Endothelial cell of umbilical vein (primary cell): Measurements from ENCODE around the gene PCLO. TPM values are rescaled to one million over a fixed set of nuclear protein-coding genes. Genes with fewer than 3 reads are reported as not detected.

Source experiments
- BruUV-seq: library from RNA; stranded (reverse); fragments of 400-500 nt; replicated peaks from 2 replicates; lab custom pipeline; 2021; lab: Mats Ljungman, UMichigan
- CTCF ChIA-PET: fragments of 300-600, 350-600 bp; sonication (Branson Sonifier 250); formaldehyde crosslinking; loops from one replicate; lab custom pipeline; 2021; ENCODE audit warnings: antibody characterized with exemption, inconsistent platforms; lab: Charles Lee
- POLR2A ChIA-PET: fragments of 300-600, 350-600 bp; sonication (Branson Sonifier 250); formaldehyde crosslinking; loops from one replicate; lab custom pipeline; 2021; ENCODE audit warnings: antibody characterized with exemption, inconsistent platforms; lab: Charles Lee
- DNase-seq: peaks from one replicate; pipeline ENCODE4 v3.0.0-alpha.2; 2011; ENCODE audit warnings: low read depth, low spot score
- FAIRE-seq: peaks from 2 replicates; lab custom pipeline; 2011; peaks lifted over from hg19 to GRCh38; lab: Jason Lieb, UNC
- H2AFZ ChIP-seq: 2 replicates; pipeline ENCODE4 v1.6.0; 2012; ENCODE audit warnings: low read depth, low read length, control low read depth, inconsistent platforms
- H3K27ac ChIP-seq: 2 replicates; pipeline ENCODE4 v1.5.1; 2011; ENCODE audit warnings: low read depth, mild to moderate bottlenecking, control low read depth, low read length, moderate library complexity; ENCODE audit not compliant: insufficient read depth
- H3K27me3 ChIP-seq, 2 experiments: 2 replicates each; pipeline versions ENCODE4 v1.6.0 to v1.6.1; 2011; ENCODE audit warnings: low read length in 2 of 2, mixed read lengths in 1 of 2; ENCODE audit not compliant: control insufficient read depth in 2 of 2, insufficient read depth in 2 of 2
- H3K36me3 ChIP-seq, 2 experiments: 2 replicates in 1 of 2; 3 replicates in 1 of 2; pipeline ENCODE4 v1.5.1; 2011; ENCODE audit warnings: low read length in 2 of 2, mild to moderate bottlenecking in 1 of 2, moderate library complexity in 1 of 2; ENCODE audit not compliant: control insufficient read depth in 2 of 2, insufficient read depth in 2 of 2; ENCODE audit errors: extremely low read depth in 1 of 2
- H3K4me1 ChIP-seq: 3 replicates; pipeline ENCODE4 v1.5.1; 2011; ENCODE audit warnings: mild to moderate bottlenecking, low read length; ENCODE audit not compliant: control insufficient read depth, insufficient read depth; ENCODE audit errors: extremely low read depth
- H3K4me2 ChIP-seq: 2 replicates; pipeline ENCODE4 v1.6.1; 2011; ENCODE audit warnings: low read length, control low read depth, mixed read lengths; ENCODE audit not compliant: insufficient read depth
- H3K4me3 ChIP-seq, 3 experiments: fragments of 200-600 bp in 1 of 3; sonication (generic), shearing (Covaris generic) in 1 of 3; replicated peaks in 1 of 3; 2 replicates each; pipeline ENCODE4 v1.5.1; 2011 to 2016; ENCODE audit warnings: control low read depth in 3 of 3, low read length in 3 of 3, mild to moderate bottlenecking in 2 of 3, inconsistent platforms in 1 of 3, low read depth in 1 of 3, moderate library complexity in 1 of 3; ENCODE audit not compliant: insufficient read depth in 1 of 3
- H3K79me2 ChIP-seq: 2 replicates; pipeline ENCODE4 v1.6.0; 2012; ENCODE audit warnings: low read length, inconsistent platforms; ENCODE audit not compliant: control insufficient read depth, insufficient read depth
- H3K9ac ChIP-seq: replicated peaks from 2 replicates; pipeline ENCODE3; 2011; ENCODE audit warnings: low read length, control low read depth; ENCODE audit not compliant: insufficient read depth; ENCODE audit errors: extremely low read depth
- H3K9me1 ChIP-seq: replicated peaks from 3 replicates; pipeline ENCODE4 v1.6.0; 2011; ENCODE audit warnings: mild to moderate bottlenecking, low read length; ENCODE audit not compliant: control insufficient read depth, insufficient read depth; ENCODE audit errors: extremely low read depth
- H3K9me3 ChIP-seq: replicated peaks from 2 replicates; pipeline ENCODE4 v1.5.1; 2012; ENCODE audit warnings: low read length, inconsistent platforms; ENCODE audit not compliant: control insufficient read depth, insufficient read depth
- H4K20me1 ChIP-seq: replicated peaks from 2 replicates; pipeline ENCODE3; 2011; ENCODE audit warnings: mild to moderate bottlenecking, low read length; ENCODE audit not compliant: control insufficient read depth, insufficient read depth; ENCODE audit errors: extremely low read depth
- CTCF ChIP-seq, 2 donors: IDR thresholded peaks; 1 replicate in 1 of 2; 2 replicates in 1 of 2; pipeline ENCODE4 v1.5.1; 2011; ENCODE audit warnings: low read length in 2 of 2, mild to moderate bottlenecking in 2 of 2, moderate library complexity in 2 of 2, control low read depth in 1 of 2, inconsistent platforms in 1 of 2, low read depth in 1 of 2; ENCODE audit not compliant: insufficient read depth in 1 of 2; ENCODE audit errors: extremely low read depth in 1 of 2
- EZH2 ChIP-seq: IDR thresholded peaks from 2 replicates; pipeline ENCODE4 v1.6.1; 2012; ENCODE audit warnings: borderline replicate concordance, low read depth, mild to moderate bottlenecking, moderate library complexity, low read length, inconsistent platforms; ENCODE audit not compliant: severe bottlenecking
- FOS ChIP-seq: IDR thresholded peaks from 2 replicates; pipeline ENCODE4 v1.6.1; 2011; ENCODE audit warnings: mild to moderate bottlenecking, low read length, moderate library complexity, borderline replicate concordance; ENCODE audit not compliant: insufficient read depth
- GATA2 ChIP-seq: IDR thresholded peaks from 2 replicates; pipeline ENCODE4 v1.7.0; 2011; ENCODE audit warnings: low read depth, mild to moderate bottlenecking, moderate library complexity, mixed read lengths, low read length; ENCODE audit not compliant: insufficient read length, insufficient read depth
- MAX ChIP-seq: IDR thresholded peaks from 2 replicates; pipeline ENCODE4 v1.6.1; 2011; ENCODE audit not compliant: insufficient read depth, insufficient read length
- MYC ChIP-seq: IDR thresholded peaks from one replicate; pipeline ENCODE4 v1.6.1; 2011; ENCODE audit warnings: mild to moderate bottlenecking, low read depth, low read length
- POLR2A ChIP-seq: IDR thresholded peaks from 2 replicates; pipeline ENCODE4 v1.6.1; 2012; ENCODE audit warnings: low read depth, mild to moderate bottlenecking, control low read depth, low read length
- POLR2AphosphoS5 ChIP-seq: IDR thresholded peaks from 2 replicates; pipeline ENCODE4 v1.6.1; 2012; ENCODE audit warnings: low read depth, mild to moderate bottlenecking, control low read depth, low read length, moderate library complexity; ENCODE audit not compliant: insufficient read depth
- dilution Hi-C: fragments of 300-500 bp; cut with MboI; formaldehyde crosslinking; loops from one replicate; pipeline ENCODE4 v1.15.0; 2019; ENCODE audit warnings: low sequenced_read_pairs; ENCODE audit not compliant: extremely low pct_ligation_motif_present
- intact Hi-C: fragments of 100-400 bp; cut with micrococcal nuclease; formaldehyde crosslinking; loops from one replicate; pipeline ENCODE4 v1.10.0; 2022
- polyA plus RNA-seq, 4 experiments: library from polyadenylated mRNA; depleted of rRNA in 3 of 4; stranded (reverse) in 3 of 4; unstranded in 1 of 4; fragments of >200 nt; gene quantifications; 2 replicates each; pipeline versions ENCODE4 v1.2.1 to v1.2.3, GENCODE V29; 2011 to 2012; ENCODE audit warnings: missing spikeins in 1 of 4
- total RNA-seq: library from RNA; stranded (reverse); gene quantifications from 2 replicates; pipeline ENCODE4 v1.2.3, GENCODE V29; 2021

PCLO gene
- total and polyA plus RNA-seq, 2 donors (not counting 3 experiments of a cell fraction or from before 2014, with no cell fraction given): 0.04 to 0.75 TPM

- no peak overlapping the region for H2AFZ ChIP-seq
- no peaks in the 10 kb centered on the region for H3K4me1 ChIP-seq
- no peaks in the 10 kb centered on the region for H3K9me3 ChIP-seq
- POLR2A ChIA-PET: no interaction called here
- no peaks in the 10 kb centered on the region for H3K36me3 ChIP-seq
- intact Hi-C loops: no loop called here
- H4K20me1 ChIP-seq: no peaks in the 10 kb centered on the region
- no peak overlapping the region for H3K9ac ChIP-seq
- DNase-seq (no peak), FAIRE-seq (no peak)
- no peak for TF ChIP-seq FOS
- no peak for TF ChIP-seq MAX
- TF ChIP-seq CTCF (IDR thresholded peaks at IDR 0.05; ENCODE audit: extremely low read depth in 1 of 2, insufficient read depth in 1 of 2, low read depth in 1 of 2, low read length in 2 of 2): no peak
- no peak for TF ChIP-seq POLR2A
- no peak for TF ChIP-seq EZH2
- no peak for TF ChIP-seq GATA2
- TF ChIP-seq POLR2AphosphoS5: no peak
- TF ChIP-seq MYC: no peak
- H3K27me3 ChIP-seq: peaks cover 0 to 2% of the 10 kb centered on the region in 2 experiments
- H3K27ac ChIP-seq: no peak overlapping the region
- no peak overlapping the region for H3K4me3 ChIP-seq
- dilution Hi-C loops: no loop called here
- H3K4me2 ChIP-seq: no peak overlapping the region
- CTCF ChIA-PET: no interaction called here
- no peaks in the 10 kb centered on the region for H3K9me1 ChIP-seq
- H3K79me2 ChIP-seq: no peaks in the 10 kb centered on the region
- BruUV-seq: no TSS peak
Measured at GRCh38 chr7:83038787-83039186, 123.9 kb downstream of the PCLO start.
